GM23338 (cell line): Measurements from ENCODE around the gene PRSS21. TPM values are rescaled to one million over a fixed set of nuclear protein-coding genes. Genes with fewer than 3 reads are reported as not detected.
A peak's percentile ranks its signal among the peaks of the same experiment; 100 is the strongest.

Experiments used
- ATAC-seq: fragments of 200-7000 bp; cut with Tn5 transposase; 3 replicates; pipeline ENCODE4 v1.9.1; 2020
- DNase-seq: peaks from one replicate; pipeline ENCODE4 v3.0.0-alpha.2; 2015; ENCODE audit warnings: low spot score
- H2AFZ ChIP-seq: fragments of 200-600 bp; sonication (generic); 2 replicates; pipeline ENCODE4 v1.8.0; 2016; ENCODE audit warnings: antibody characterized with exemption, mild to moderate bottlenecking, moderate library complexity
- H3F3A ChIP-seq: fragments of 200-600 bp; sonication (generic); replicated peaks from 2 replicates; pipeline ENCODE4 v1.8.0; 2017; ENCODE audit warnings: antibody characterized with exemption, mixed run types, low read depth
- H3K27ac ChIP-seq: fragments of 200-600 bp; sonication (generic); 2 replicates; pipeline ENCODE4 v1.6.1; 2016; ENCODE audit warnings: low read depth
- H3K27me3 ChIP-seq: fragments of 200-600 bp; sonication (generic); 2 replicates; pipeline ENCODE4 v1.8.0; 2016; ENCODE audit warnings: mild to moderate bottlenecking, mixed run types, moderate library complexity; ENCODE audit not compliant: insufficient read depth
- H3K36me3 ChIP-seq: fragments of 200-600 bp; sonication (generic); 2 replicates; pipeline ENCODE4 v1.8.0; 2016; ENCODE audit warnings: mild to moderate bottlenecking; ENCODE audit not compliant: insufficient read depth
- H3K4me1 ChIP-seq: fragments of 200-600 bp; sonication (generic); 2 replicates; pipeline ENCODE4 v1.8.0; 2016; ENCODE audit warnings: mild to moderate bottlenecking, moderate library complexity; ENCODE audit not compliant: insufficient read depth
- H3K4me2 ChIP-seq: fragments of 200-600 bp; sonication (generic); 2 replicates; pipeline ENCODE4 v1.7.1; 2017; ENCODE audit warnings: mixed run types
- H3K4me3 ChIP-seq: fragments of 200-600 bp; sonication (generic); 2 replicates; pipeline ENCODE4 v1.6.1; 2016; ENCODE audit warnings: mixed run types
- H3K79me2 ChIP-seq: fragments of 200-600 bp; sonication (generic); replicated peaks from 2 replicates; pipeline ENCODE4 v1.8.0; 2017; ENCODE audit warnings: mild to moderate bottlenecking; ENCODE audit not compliant: insufficient read depth
- H3K9me2 ChIP-seq: fragments of 200-600 bp; sonication (generic); 2 replicates; pipeline ENCODE4 v1.8.0; 2017; ENCODE audit not compliant: insufficient read depth
- H4K20me1 ChIP-seq: fragments of 200-600 bp; sonication (generic); replicated peaks from 2 replicates; pipeline ENCODE4 v1.8.0; 2017; ENCODE audit warnings: mild to moderate bottlenecking; ENCODE audit not compliant: insufficient read depth
- H3K27ac Mint-ChIP-seq: 2 replicates; pipeline ENCODE4 v1.8.0; 2020; ENCODE audit warnings: inconsistent platforms, mild to moderate bottlenecking, moderate library complexity, mixed read lengths
- H3K27me3 Mint-ChIP-seq: 3 replicates; pipeline ENCODE4 v1.8.0; 2022; ENCODE audit warnings: low read depth, mild to moderate bottlenecking, moderate library complexity, mixed read lengths, inconsistent platforms; ENCODE audit not compliant: insufficient read depth, poor library complexity
- H3K36me3 Mint-ChIP-seq: 3 replicates; pipeline ENCODE4 v1.8.0; 2021; ENCODE audit warnings: low read depth, mild to moderate bottlenecking, inconsistent platforms, moderate library complexity, mixed read lengths
- H3K4me1 Mint-ChIP-seq: 3 replicates; pipeline ENCODE4 v1.8.0; 2020; ENCODE audit warnings: mild to moderate bottlenecking, inconsistent platforms, mixed read lengths
- H3K4me3 Mint-ChIP-seq: 3 replicates; pipeline ENCODE4 v1.8.0; 2021; ENCODE audit warnings: moderate library complexity, mild to moderate bottlenecking, inconsistent platforms, mixed read lengths
- H3K9me3 Mint-ChIP-seq: 3 replicates; pipeline ENCODE4 v1.8.0; 2020; ENCODE audit warnings: moderate library complexity, mild to moderate bottlenecking, inconsistent platforms, mixed read lengths
- CREB1 ChIP-seq: fragments of 250-450 bp; sonication (Bioruptor Pico); IDR thresholded peaks from 2 replicates; pipeline ENCODE4 v1.5.0; 2020; ENCODE audit warnings: low read depth, mild to moderate bottlenecking, moderate library complexity
- CTCF ChIP-seq, 2 experiments: fragments of 200-600 bp in 1 of 2; sonication (generic) in 1 of 2; conservative IDR thresholded peaks; 2 replicates each; pipeline versions ENCODE4 v1.5.1 to v1.6.1; 2016 to 2017; ENCODE audit warnings: antibody characterized with exemption in 2 of 2, low read depth in 2 of 2, mild to moderate bottlenecking in 2 of 2, moderate library complexity in 1 of 2
- ETS1 ChIP-seq: IDR thresholded peaks from 2 replicates; pipeline ENCODE4 v1.6.1; 2016; ENCODE audit warnings: antibody characterized with exemption
- EZH2 ChIP-seq: fragments of 200-600 bp; sonication (generic); IDR thresholded peaks from one replicate; pipeline ENCODE4 v1.8.0; 2017; ENCODE audit warnings: antibody characterized with exemption, mild to moderate bottlenecking, low read depth; ENCODE audit not compliant: unreplicated experiment
- EZH2phosphoT487 ChIP-seq: fragments of 200-600 bp; sonication (generic); IDR thresholded peaks from one replicate; pipeline ENCODE4 v1.8.1; 2018; ENCODE audit warnings: antibody characterized with exemption; ENCODE audit not compliant: unreplicated experiment
- JUNB ChIP-seq: IDR thresholded peaks from one replicate; pipeline ENCODE4 v1.6.1; 2016; ENCODE audit warnings: antibody characterized with exemption; ENCODE audit not compliant: unreplicated experiment
- NANOG ChIP-seq: IDR thresholded peaks from 2 replicates; pipeline ENCODE4 v1.6.1; 2016; ENCODE audit warnings: antibody characterized with exemption, borderline replicate concordance
- POLR2AphosphoS5 ChIP-seq: IDR thresholded peaks from 2 replicates; pipeline ENCODE4 v1.6.1; 2016; ENCODE audit warnings: antibody characterized with exemption, low read depth
- STAT1 ChIP-seq: IDR thresholded peaks from one replicate; pipeline ENCODE4 v1.6.1; 2016; ENCODE audit warnings: antibody characterized with exemption; ENCODE audit not compliant: unreplicated experiment
- ZNF114 ChIP-seq: fragments of 250-450 bp; sonication (Bioruptor Pico); IDR thresholded peaks from 2 replicates; pipeline ENCODE4 v1.5.0; 2020; ENCODE audit warnings: mild to moderate bottlenecking, moderate library complexity
- ZNF331 ChIP-seq: fragments of 250-450 bp; sonication (Bioruptor Pico); IDR thresholded peaks from 2 replicates; pipeline ENCODE4 v1.5.0; 2020; ENCODE audit warnings: low read depth, mild to moderate bottlenecking, moderate library complexity
- ZNF462 ChIP-seq: fragments of 250-450 bp; sonication (Bioruptor Pico); IDR thresholded peaks from 2 replicates; pipeline ENCODE4 v1.5.0; 2020; ENCODE audit warnings: mild to moderate bottlenecking, moderate library complexity
- polyA plus RNA-seq: library from polyadenylated mRNA; unstranded; fragments of >200 nt; fragmentation: Nextera tagmentation; extraction: Ambion mirVana; gene quantifications from 2 replicates; pipeline ENCODE4 v1.2.1, GENCODE V29; 2016
- total RNA-seq: library from RNA; depleted of rRNA; stranded (reverse); fragments of >200 nt; shearing (Covaris generic); gene quantifications from 2 replicates; pipeline ENCODE4 v1.2.3, GENCODE V29; 2014
- TF ChIP-seq, protein P1 (sequence below): IDR thresholded peaks from one replicate; pipeline ENCODE4 v1.6.1; 2018; ENCODE audit warnings: antibody characterized with exemption; ENCODE audit not compliant: unreplicated experiment

The PRSS21 gene
- total and polyA plus RNA-seq, 2 experiments from 2014 or later: 2.4 to 3.1 TPM

DNA sequence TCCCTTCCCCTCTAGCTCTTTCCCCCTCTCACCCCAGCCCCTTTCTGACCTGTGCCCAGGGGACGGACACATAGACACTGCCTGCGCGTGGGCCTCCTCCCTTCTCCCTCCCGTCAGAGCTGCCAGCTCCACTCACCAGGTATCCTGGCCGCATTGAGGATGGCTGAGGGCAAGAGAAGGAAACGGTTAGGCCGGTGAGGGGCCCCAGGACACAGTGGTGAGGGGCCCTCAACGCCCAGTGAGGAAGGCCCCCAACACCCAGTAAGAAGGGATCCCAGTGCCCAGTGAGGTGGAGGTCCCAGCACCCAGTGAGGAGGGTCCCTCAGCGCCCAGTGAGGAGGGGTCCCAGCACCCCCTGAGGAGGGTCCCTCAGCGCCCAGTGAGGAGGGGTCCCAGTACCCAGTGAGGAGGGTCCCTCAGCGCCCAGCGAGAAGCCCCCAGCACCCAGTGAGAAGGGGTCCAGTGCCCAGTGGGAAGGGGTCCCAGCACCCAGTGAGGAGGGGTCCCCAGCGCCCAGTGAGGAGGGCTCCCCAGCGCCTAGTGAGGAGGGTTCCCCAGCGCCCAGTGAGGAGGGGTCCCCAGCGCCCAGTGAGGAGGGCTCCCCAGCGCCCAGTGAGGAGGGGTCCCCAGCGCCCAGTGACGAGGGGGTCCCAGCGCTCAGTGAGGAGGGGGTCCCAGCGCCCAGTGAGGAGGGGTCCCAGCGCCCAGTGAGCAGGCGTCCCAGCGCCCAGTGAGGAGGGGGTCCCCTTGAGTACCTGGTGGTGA is 39.8 kb downstream of the PRSS21 start:
- Mint-ChIP-seq H3K36me3 (peaks cover 13% of the 10 kb centered on the region), H3K27me3 (peaks cover 19% of the 10 kb centered on the region), H3K27ac (no peak overlapping the region), H3K9me3 (peaks cover 25% of the 10 kb centered on the region), H3K4me1 (peaks cover 3% of the 10 kb centered on the region), H3K4me3 (no peak overlapping the region)
- Histone ChIP-seq H3K27me3 (peaks cover 16% of the 10 kb centered on the region), H4K20me1 (no peaks in the 10 kb centered on the region), H3K4me2 (peak overlapping the region; percentile 90; the same call in 1 of the 2 replicates), H2AFZ (no peak overlapping the region), H3K9me2 (no peaks in the 10 kb centered on the region), H3K79me2 (no peaks in the 10 kb centered on the region), H3F3A (no peaks in the 10 kb centered on the region), H3K4me3 (peak overlapping the region; percentile 68; the same call in 1 of the 2 replicates), H3K27ac (no peak overlapping the region), H3K4me1 (peaks cover 3% of the 10 kb centered on the region; the same call in 1 of the 2 replicates), H3K36me3 (no peaks in the 10 kb centered on the region)
- ATAC-seq (no peak), DNase-seq (no peak)
- no peak for TF ChIP-seq EZH2
- no peak for TF ChIP-seq ZNF331 (CRISPR knock-in tag)
- TF ChIP-seq CREB1 (CRISPR knock-in tag): no peak
- no peak for TF ChIP-seq EZH2phosphoT487
- TF ChIP-seq ZNF462 (CRISPR knock-in tag): no peak
- TF ChIP-seq ETS1: no peak
- TF ChIP-seq ZNF114 (CRISPR knock-in tag): no peak
- TF ChIP-seq NANOG: no peak
- no peak for TF ChIP-seq POLR2AphosphoS5
- no peak for TF ChIP-seq STAT1
- TF ChIP-seq, protein P1, sequence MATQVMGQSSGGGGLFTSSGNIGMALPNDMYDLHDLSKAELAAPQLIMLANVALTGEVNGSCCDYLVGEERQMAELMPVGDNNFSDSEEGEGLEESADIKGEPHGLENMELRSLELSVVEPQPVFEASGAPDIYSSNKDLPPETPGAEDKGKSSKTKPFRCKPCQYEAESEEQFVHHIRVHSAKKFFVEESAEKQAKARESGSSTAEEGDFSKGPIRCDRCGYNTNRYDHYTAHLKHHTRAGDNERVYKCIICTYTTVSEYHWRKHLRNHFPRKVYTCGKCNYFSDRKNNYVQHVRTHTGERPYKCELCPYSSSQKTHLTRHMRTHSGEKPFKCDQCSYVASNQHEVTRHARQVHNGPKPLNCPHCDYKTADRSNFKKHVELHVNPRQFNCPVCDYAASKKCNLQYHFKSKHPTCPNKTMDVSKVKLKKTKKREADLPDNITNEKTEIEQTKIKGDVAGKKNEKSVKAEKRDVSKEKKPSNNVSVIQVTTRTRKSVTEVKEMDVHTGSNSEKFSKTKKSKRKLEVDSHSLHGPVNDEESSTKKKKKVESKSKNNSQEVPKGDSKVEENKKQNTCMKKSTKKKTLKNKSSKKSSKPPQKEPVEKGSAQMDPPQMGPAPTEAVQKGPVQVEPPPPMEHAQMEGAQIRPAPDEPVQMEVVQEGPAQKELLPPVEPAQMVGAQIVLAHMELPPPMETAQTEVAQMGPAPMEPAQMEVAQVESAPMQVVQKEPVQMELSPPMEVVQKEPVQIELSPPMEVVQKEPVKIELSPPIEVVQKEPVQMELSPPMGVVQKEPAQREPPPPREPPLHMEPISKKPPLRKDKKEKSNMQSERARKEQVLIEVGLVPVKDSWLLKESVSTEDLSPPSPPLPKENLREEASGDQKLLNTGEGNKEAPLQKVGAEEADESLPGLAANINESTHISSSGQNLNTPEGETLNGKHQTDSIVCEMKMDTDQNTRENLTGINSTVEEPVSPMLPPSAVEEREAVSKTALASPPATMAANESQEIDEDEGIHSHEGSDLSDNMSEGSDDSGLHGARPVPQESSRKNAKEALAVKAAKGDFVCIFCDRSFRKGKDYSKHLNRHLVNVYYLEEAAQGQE: no peak
- TF ChIP-seq CTCF (conservative IDR thresholded peaks at IDR 0.05; ENCODE audit: low read depth in 2 of 2): no peak
- no peak for TF ChIP-seq JUNB
